Trophoblast cell (in vitro differentiated cells and primary cell): ENCODE measurements around the gene FGFBP2.

Source experiments
- DNase-seq, 2 donors: peaks; one replicate each; pipeline ENCODE4 v3.0.0-alpha.2; 2016
- H2AFZ ChIP-seq: 2 replicates; pipeline ENCODE4 v1.6.1; 2013; ENCODE audit warnings: low read length, moderate library complexity, mild to moderate bottlenecking; ENCODE audit not compliant: insufficient read depth, poor library complexity
- H2AK5ac ChIP-seq: 2 replicates; pipeline ENCODE4 v1.6.1; 2013; ENCODE audit warnings: mild to moderate bottlenecking, low read length
- H2BK120ac ChIP-seq: 2 replicates; pipeline ENCODE4 v1.6.1; 2013; ENCODE audit warnings: low read length, mild to moderate bottlenecking, moderate library complexity; ENCODE audit not compliant: insufficient read depth, poor library complexity
- H2BK12ac ChIP-seq: 2 replicates; pipeline ENCODE4 v1.6.1; 2013; ENCODE audit warnings: mild to moderate bottlenecking, low read length, moderate library complexity
- H2BK5ac ChIP-seq: 2 replicates; pipeline ENCODE4 v1.6.1; 2013; ENCODE audit warnings: low read length, low read depth, moderate library complexity, mild to moderate bottlenecking; ENCODE audit not compliant: poor library complexity
- H3K14ac ChIP-seq: 2 replicates; pipeline ENCODE4 v1.6.1; 2013; ENCODE audit warnings: mild to moderate bottlenecking, low read length
- H3K18ac ChIP-seq: 2 replicates; pipeline ENCODE4 v1.6.1; 2013; ENCODE audit warnings: mild to moderate bottlenecking, low read length
- H3K23ac ChIP-seq: 2 replicates; pipeline ENCODE4 v1.6.1; 2013; ENCODE audit warnings: low read length
- H3K27ac ChIP-seq: 2 replicates; pipeline ENCODE4 v1.5.1; 2013; ENCODE audit warnings: low read depth, mild to moderate bottlenecking, inconsistent platforms, low read length, moderate library complexity
- H3K27me3 ChIP-seq: 2 replicates; pipeline ENCODE4 v1.6.1; 2013; ENCODE audit warnings: inconsistent platforms, mild to moderate bottlenecking, low read length, moderate library complexity; ENCODE audit not compliant: insufficient read depth
- H3K36me3 ChIP-seq, 2 experiments: 1 replicate in 1 of 2; 2 replicates in 1 of 2; pipeline ENCODE4 v1.6.1; 2013; ENCODE audit warnings: low read length in 2 of 2, mild to moderate bottlenecking in 2 of 2, moderate library complexity in 1 of 2; ENCODE audit not compliant: insufficient read depth in 2 of 2, control insufficient read depth in 1 of 2
- H3K4ac ChIP-seq: 2 replicates; pipeline ENCODE4 v1.6.1; 2013; ENCODE audit warnings: low read depth, mild to moderate bottlenecking, low read length, moderate library complexity
- H3K4me1 ChIP-seq, 2 experiments: 1 replicate in 1 of 2; 2 replicates in 1 of 2; pipeline ENCODE4 v1.6.1; 2013; ENCODE audit warnings: low read length in 2 of 2, mild to moderate bottlenecking in 2 of 2, moderate library complexity in 1 of 2; ENCODE audit not compliant: insufficient read depth in 2 of 2, control insufficient read depth in 1 of 2
- H3K4me2 ChIP-seq: 2 replicates; pipeline ENCODE4 v1.6.1; 2013; ENCODE audit warnings: inconsistent platforms, mild to moderate bottlenecking, low read length, moderate library complexity
- H3K4me3 ChIP-seq: 2 replicates; pipeline ENCODE4 v1.5.1; 2013; ENCODE audit warnings: mild to moderate bottlenecking, low read depth, low read length, inconsistent platforms
- H3K79me1 ChIP-seq: one replicate; pipeline ENCODE4 v1.6.1; 2013; ENCODE audit warnings: low read length
- H3K79me2 ChIP-seq: 2 replicates; pipeline ENCODE4 v1.6.1; 2013; ENCODE audit warnings: low read length, mild to moderate bottlenecking; ENCODE audit not compliant: control insufficient read depth, insufficient read depth, poor library complexity
- H3K9ac ChIP-seq: 2 replicates; pipeline ENCODE4 v1.6.1; 2013; ENCODE audit warnings: mild to moderate bottlenecking, low read length
- H3K9me3 ChIP-seq: 2 replicates; pipeline ENCODE4 v1.6.1; 2013; ENCODE audit warnings: low read depth, mild to moderate bottlenecking, control low read depth, inconsistent platforms, low read length; ENCODE audit not compliant: insufficient read depth
- H4K12ac ChIP-seq: 2 replicates; pipeline ENCODE4 v1.6.1; 2013; ENCODE audit warnings: low read depth, mild to moderate bottlenecking, low read length, moderate library complexity
- H4K8ac ChIP-seq: 2 replicates; pipeline ENCODE4 v1.6.1; 2013; ENCODE audit warnings: low read depth, mild to moderate bottlenecking, low read length, moderate library complexity
- H4K91ac ChIP-seq: one replicate; pipeline ENCODE4 v1.6.1; 2013; ENCODE audit warnings: low read depth, mild to moderate bottlenecking, low read length, moderate library complexity
- WGBS: extraction: QIAGEN DNeasy Blood & Tissue Kit; methylation state at CpG from one replicate; pipeline ENCODE4 v1.1.7; 2013; ENCODE audit warnings: missing lambda C conversion rate; ENCODE audit not compliant: insufficient read length, insufficient coverage; ENCODE audit errors: extremely low coverage; 5-methylcytosine and 5-hydroxymethylcytosine counted together

The FGFBP2 gene

GRCh38 chr4:15989424-15989823, 26.4 kb upstream of the FGFBP2 start:
- Histone ChIP-seq H3K23ac (no peak overlapping the region), H3K18ac (no peak overlapping the region), H3K27ac (no peak overlapping the region), H4K12ac (no peak overlapping the region), H3K79me1 (no peaks in the 10 kb centered on the region), H2BK120ac (no peak overlapping the region), H3K79me2 (no peaks in the 10 kb centered on the region), H3K36me3 (peaks cover 5 to 11% of the 10 kb centered on the region in 2 experiments), H4K8ac (no peak overlapping the region), H3K27me3 (no peaks in the 10 kb centered on the region), H2AFZ (no peak overlapping the region), H2BK12ac (no peak overlapping the region), H2BK5ac (no peak overlapping the region), H2AK5ac (no peak overlapping the region), H3K9me3 (peaks cover 1% of the 10 kb centered on the region), H3K4ac (no peak overlapping the region), H3K4me1 (no peaks in the 10 kb centered on the region), H3K9ac (no peak overlapping the region), H3K14ac (no peak overlapping the region), H4K91ac (no peak overlapping the region), H3K4me3 (no peak overlapping the region), H3K4me2 (no peak overlapping the region)
- no peak for DNase-seq
- no CpG with 5 or more reads among the region's 6 CpGs for WGBS

- peaks cover 4 to 5% of the 10 kb centered on the region in 2 experiments for H3K4me1 ChIP-seq
- DNase-seq: no peak
- no peak overlapping the region for H4K12ac ChIP-seq
- H3K79me1 ChIP-seq: no peaks in the 10 kb centered on the region
- no CpG with 5 or more reads among the region's 1 CpG for WGBS
- H2BK5ac ChIP-seq: no peak overlapping the region
- H3K9ac ChIP-seq: no peak overlapping the region
- H4K91ac ChIP-seq: no peak overlapping the region
- no peak overlapping the region for H2BK120ac ChIP-seq
- H3K9me3 ChIP-seq: peaks cover 1% of the 10 kb centered on the region
- no peaks in the 10 kb centered on the region for H3K79me2 ChIP-seq
- H3K36me3 ChIP-seq: peaks cover 9 to 13% of the 10 kb centered on the region in 2 experiments
- H3K4ac ChIP-seq: no peak overlapping the region
- H4K8ac ChIP-seq: no peak overlapping the region
- H2AFZ ChIP-seq: no peak overlapping the region
- H3K23ac ChIP-seq: no peak overlapping the region
- no peak overlapping the region for H3K27ac ChIP-seq
- H3K4me2 ChIP-seq: no peak overlapping the region
- H2AK5ac ChIP-seq: no peak overlapping the region
- H3K18ac ChIP-seq: no peak overlapping the region
- no peaks in the 10 kb centered on the region for H3K27me3 ChIP-seq
- no peak overlapping the region for H3K14ac ChIP-seq
- H3K4me3 ChIP-seq: no peak overlapping the region
- no peak overlapping the region for H2BK12ac ChIP-seq
These were observed 25.2 kb upstream of the FGFBP2 start for GRCh38 chr4:15988222-15988621.

- Histone ChIP-seq H2BK12ac (no peak overlapping the region), H2BK5ac (no peak overlapping the region), H3K79me1 (no peaks in the 10 kb centered on the region), H4K8ac (no peak overlapping the region), H3K14ac (no peak overlapping the region), H4K91ac (no peak overlapping the region), H3K9ac (no peak overlapping the region), H3K27me3 (no peaks in the 10 kb centered on the region), H3K9me3 (peaks cover 1% of the 10 kb centered on the region), H3K4ac (no peak overlapping the region), H2AFZ (no peak overlapping the region), H3K79me2 (no peaks in the 10 kb centered on the region), H2AK5ac (no peak overlapping the region), H4K12ac (no peak overlapping the region), H3K36me3 (peaks cover 12 to 13% of the 10 kb centered on the region in 2 experiments), H3K4me1 (peaks cover 4 to 11% of the 10 kb centered on the region in 2 experiments), H3K18ac (no peak overlapping the region), H3K4me2 (no peak overlapping the region), H2BK120ac (no peak overlapping the region), H3K27ac (no peak overlapping the region), H3K23ac (no peak overlapping the region), H3K4me3 (no peak overlapping the region)
- no peak for DNase-seq
- no CpG with 5 or more reads among the region's 5 CpGs for WGBS
These were observed 23.9 kb upstream of the FGFBP2 start for GRCh38 chr4:15986907-15987306.

- Histone ChIP-seq H3K9ac (no peak overlapping the region), H2BK12ac (no peak overlapping the region), H3K4me3 (no peak overlapping the region), H3K4me1 (peaks cover 4 to 11% of the 10 kb centered on the region in 2 experiments), H3K27ac (peak overlapping the region; percentile 1), H4K8ac (no peak overlapping the region), H4K12ac (no peak overlapping the region), H3K36me3 (peaks cover 11 to 13% of the 10 kb centered on the region in 2 experiments), H3K79me2 (no peaks in the 10 kb centered on the region), H3K14ac (no peak overlapping the region), H3K4me2 (no peak overlapping the region), H3K79me1 (no peaks in the 10 kb centered on the region), H2BK120ac (no peak overlapping the region), H3K18ac (no peak overlapping the region), H2AFZ (no peak overlapping the region), H3K9me3 (peaks cover 1% of the 10 kb centered on the region), H3K27me3 (no peaks in the 10 kb centered on the region), H2AK5ac (no peak overlapping the region), H3K4ac (no peak overlapping the region), H4K91ac (no peak overlapping the region), H2BK5ac (no peak overlapping the region), H3K23ac (no peak overlapping the region)
- no CpG with 5 or more reads among the region's 2 CpGs for WGBS
- no peak for DNase-seq
These were observed 20.6 kb upstream of the FGFBP2 start for GRCh38 chr4:15983610-15984009.
